ENCODE results near the gene CCDC122. TPM values are rescaled to one million over a fixed set of nuclear protein-coding genes. Genes with fewer than 3 reads are reported as not detected.

Gene CCDC122
- total and polyA plus RNA-seq, 2 donors (not counting 3 experiments of a cell fraction or from before 2014, with no cell fraction given), result 0.57 to 7.5 TPM

- BruUV-seq (replicated peaks), result no TSS peak
- Histone ChIP-seq H3K79me2 (ENCODE audit: control insufficient read depth, insufficient read depth, low read length) (no peaks in the 10 kb centered on the region), H3K4me2 (ENCODE audit: insufficient read depth, low read length) (no peak overlapping the region), H3K4me1 (ENCODE audit: control insufficient read depth, extremely low read depth, insufficient read depth, low read length) (no peaks in the 10 kb centered on the region), H3K4me3 (replicated peaks in 1 of 3; ENCODE audit: insufficient read depth in 1 of 3, low read depth in 1 of 3, low read length in 3 of 3) (no peak overlapping the region), H4K20me1 (replicated peaks; ENCODE audit: control insufficient read depth, extremely low read depth, insufficient read depth, low read length) (no peaks in the 10 kb centered on the region), H2AFZ (ENCODE audit: low read depth, low read length) (no peak overlapping the region), H3K9ac (replicated peaks; ENCODE audit: extremely low read depth, insufficient read depth, low read length) (no peak overlapping the region), H3K27ac (ENCODE audit: insufficient read depth, low read depth, low read length) (no peak overlapping the region), H3K9me3 (replicated peaks; ENCODE audit: control insufficient read depth, insufficient read depth, low read length) (no peaks in the 10 kb centered on the region), H3K9me1 (replicated peaks; ENCODE audit: control insufficient read depth, extremely low read depth, insufficient read depth, low read length) (no peaks in the 10 kb centered on the region), H3K36me3 (ENCODE audit: control insufficient read depth in 2 of 2, extremely low read depth in 1 of 2, insufficient read depth in 2 of 2, low read length in 2 of 2) (no peaks in the 10 kb centered on the region), H3K27me3 (ENCODE audit: control insufficient read depth in 2 of 2, insufficient read depth in 2 of 2, low read length in 2 of 2) (no peaks in the 10 kb centered on the region)
- dilution Hi-C loops (cut with MboI; ENCODE audit: extremely low pct_ligation_motif_present, low sequenced_read_pairs) (no loop called here), intact Hi-C loops (cut with micrococcal nuclease) (no loop called here)
- POLR2A ChIA-PET, result no interaction called here
- DNase-seq (ENCODE audit: low read depth, low spot score), result no peak
- no peak for FAIRE-seq
- CTCF ChIA-PET, result interaction anchor here (0.6 to 1.9 kb wide), 12 partner anchors 11 to 1405 kb away, joined by 3 to 11 read pairs (median 4); partner anchors contain the start of genes CCDC122 and LACC1
- TF ChIP-seq CTCF (IDR thresholded peaks at IDR 0.05; ENCODE audit: extremely low read depth in 1 of 2, insufficient read depth in 1 of 2, low read depth in 1 of 2, low read length in 2 of 2), result peak; percentile 6 to 17
- no peak for TF ChIP-seq GATA2 (IDR thresholded peaks at IDR 0.05; ENCODE audit: insufficient read depth, insufficient read length, low read depth, low read length)
Observed at GRCh38 chr13:43894438-43894837, 14.9 kb upstream of the CCDC122 start.

GRCh38 chr13:43884222-43884621, 4.7 kb upstream of the CCDC122 start:
- Histone ChIP-seq H3K36me3 (ENCODE audit: control insufficient read depth in 2 of 2, extremely low read depth in 1 of 2, insufficient read depth in 2 of 2, low read length in 2 of 2) (no peaks in the 10 kb centered on the region), H3K4me3 (replicated peaks in 1 of 3; ENCODE audit: insufficient read depth in 1 of 3, low read depth in 1 of 3, low read length in 3 of 3) (no peak overlapping the region), H3K4me2 (ENCODE audit: insufficient read depth, low read length) (no peak overlapping the region), H3K9me3 (replicated peaks; ENCODE audit: control insufficient read depth, insufficient read depth, low read length) (no peaks in the 10 kb centered on the region), H3K9ac (replicated peaks; ENCODE audit: extremely low read depth, insufficient read depth, low read length) (no peak overlapping the region), H4K20me1 (replicated peaks; ENCODE audit: control insufficient read depth, extremely low read depth, insufficient read depth, low read length) (no peaks in the 10 kb centered on the region), H3K9me1 (replicated peaks; ENCODE audit: control insufficient read depth, extremely low read depth, insufficient read depth, low read length) (no peaks in the 10 kb centered on the region), H3K27ac (ENCODE audit: insufficient read depth, low read depth, low read length) (no peak overlapping the region), H3K27me3 (ENCODE audit: control insufficient read depth in 2 of 2, insufficient read depth in 2 of 2, low read length in 2 of 2) (no peaks in the 10 kb centered on the region), H2AFZ (ENCODE audit: low read depth, low read length) (no peak overlapping the region), H3K4me1 (ENCODE audit: control insufficient read depth, extremely low read depth, insufficient read depth, low read length) (peaks cover 3% of the 10 kb centered on the region), H3K79me2 (ENCODE audit: control insufficient read depth, insufficient read depth, low read length) (no peaks in the 10 kb centered on the region)
- no peak for TF ChIP-seq EZH2 (IDR thresholded peaks at IDR 0.05; ENCODE audit: borderline replicate concordance, low read depth, low read length, severe bottlenecking)
- TF ChIP-seq POLR2AphosphoS5 (IDR thresholded peaks at IDR 0.05; ENCODE audit: insufficient read depth, low read depth, low read length), result no peak
- TF ChIP-seq FOS (IDR thresholded peaks at IDR 0.05; ENCODE audit: borderline replicate concordance, insufficient read depth, low read length), result no peak
- TF ChIP-seq POLR2A (IDR thresholded peaks at IDR 0.05; ENCODE audit: low read depth, low read length), result no peak
- no peak for TF ChIP-seq MAX (IDR thresholded peaks at IDR 0.05; ENCODE audit: insufficient read depth, insufficient read length)
- no peak for TF ChIP-seq GATA2 (IDR thresholded peaks at IDR 0.05; ENCODE audit: insufficient read depth, insufficient read length, low read depth, low read length)
- TF ChIP-seq JUN (IDR thresholded peaks at IDR 0.05; ENCODE audit: borderline replicate concordance, insufficient read depth, insufficient read length, low read depth), result no peak
- no peak for TF ChIP-seq CTCF (IDR thresholded peaks at IDR 0.05; ENCODE audit: extremely low read depth in 1 of 2, insufficient read depth in 1 of 2, low read depth in 1 of 2, low read length in 2 of 2)
- no peak for TF ChIP-seq MYC (IDR thresholded peaks at IDR 0.05; ENCODE audit: low read depth, low read length)
- CTCF ChIA-PET, result interaction anchor here (1.5 to 1.6 kb wide), 2 partner anchors 9 to 11 kb away, joined by 3 to 4 read pairs; no protein-coding TSS in a partner anchor
- POLR2A ChIA-PET, result no interaction called here
- DNase-seq (ENCODE audit: low read depth, low spot score) (no peak), FAIRE-seq (no peak)
- BruUV-seq (replicated peaks), result no TSS peak
- dilution Hi-C loops (cut with MboI; ENCODE audit: extremely low pct_ligation_motif_present, low sequenced_read_pairs), result no loop called here
- intact Hi-C loops (cut with micrococcal nuclease), result no loop called here

All from endothelial cell of umbilical vein (primary cell).